ENCODE data around the gene MAP3K19. TPM values are rescaled to one million over a fixed set of nuclear protein-coding genes. Genes with fewer than 3 reads are reported as not detected.

The MAP3K19 gene
- total and polyA plus RNA-seq, 2 of the 8 experiments (the other 6 are each of a cell fraction or from before 2014, with no cell fraction given) = not detected

GRCh38 chr2:134944975-134945374 lies 102.3 kb downstream of the MAP3K19 start:
- Histone ChIP-seq H2BK12ac (ENCODE audit: low read depth, low read length) (no peak overlapping the region), H3K9ac (replicated peaks in 1 of 4; ENCODE audit: extremely low read depth in 1 of 4, low read depth in 3 of 4, low read length in 3 of 4) (no peak overlapping the region), H3K9me3 (ENCODE audit: insufficient read depth in 2 of 2, low read depth in 1 of 2, low read length in 1 of 2) (no peaks in the 10 kb centered on the region), H4K20me1 (replicated peaks in 1 of 2; ENCODE audit: control insufficient read depth in 1 of 2, insufficient read depth in 2 of 2, low read length in 2 of 2) (peaks cover 6% of the 10 kb centered on the region in 2 experiments), H2BK5ac (ENCODE audit: low read depth, low read length) (no peak overlapping the region), H3K14ac (ENCODE audit: insufficient read length) (no peak overlapping the region), H3K27me3 (replicated peaks in 1 of 4; ENCODE audit: control insufficient read depth in 3 of 4, extremely low read depth in 1 of 4, insufficient read depth in 3 of 4, low read length in 3 of 4) (no peaks in the 10 kb centered on the region), H2AK5ac (ENCODE audit: low read depth, low read length) (no peak overlapping the region), H4K8ac (ENCODE audit: extremely low read depth, insufficient read depth, low read length) (no peak overlapping the region), H3K79me2 (ENCODE audit: control insufficient read depth in 1 of 2, insufficient read depth in 2 of 2, low read length in 2 of 2) (peaks cover 0 to 21% of the 10 kb centered on the region in 2 experiments; a peak in 2 of 4 replicates), H2AFZ (ENCODE audit: low read length) (no peak overlapping the region), H3K4me1 (replicated peaks in 1 of 4; ENCODE audit: control insufficient read depth in 3 of 4, insufficient read depth in 4 of 4, low read length in 3 of 4) (peaks cover 0 to 4% (median 0%) of the 10 kb centered on the region in 4 experiments; a peak in 1 of 7 replicates), H2BK20ac (ENCODE audit: low read length) (no peak overlapping the region), H3K18ac (ENCODE audit: extremely low read depth, low read length) (no peak overlapping the region), H4K91ac (replicated peaks; ENCODE audit: insufficient read length, low read length) (no peak overlapping the region), H3K4me3 (ENCODE audit: extremely low read depth in 1 of 4, insufficient read depth in 2 of 4, low read depth in 3 of 4, low read length in 4 of 4) (no peak overlapping the region), H3K36me3 (ENCODE audit: control insufficient read depth in 2 of 4, insufficient read depth in 4 of 4, low read length in 3 of 4) (peaks cover 1 to 76% (median 28%) of the 10 kb centered on the region in 4 experiments; a peak in 7 of 8 replicates), H3K56ac (replicated peaks; ENCODE audit: insufficient read length, low read depth, low read length) (no peak overlapping the region), H4K5ac (ENCODE audit: insufficient read length, low read depth, low read length) (no peak overlapping the region), H3K23ac (ENCODE audit: insufficient read length) (no peak overlapping the region), H2BK120ac (replicated peaks; ENCODE audit: low read depth, low read length) (no peak overlapping the region), H3K4me2 (ENCODE audit: insufficient read depth in 1 of 2, low read depth in 2 of 2, low read length in 2 of 2) (no peak overlapping the region), H3K4ac (replicated peaks; ENCODE audit: insufficient read length, low read depth, low read length) (no peak overlapping the region), H3K23me2 (ENCODE audit: low read depth, low read length) (no peaks in the 10 kb centered on the region), H2BK15ac (ENCODE audit: low read length) (no peak overlapping the region), H3K79me1 (ENCODE audit: low read depth, low read length) (no peaks in the 10 kb centered on the region), H3K27ac (ENCODE audit: low read depth, low read length) (no peak overlapping the region)
- ChIA-PET POLR2A (ENCODE audit: partially characterized antibody) (interaction anchor here (2.0 kb wide), 1 partner anchor 16 kb away, joined by 5 read pairs; no protein-coding TSS in a partner anchor), CTCF (ENCODE audit: partially characterized antibody) (interaction anchor here (0.9 kb wide), 1 partner anchor 494 kb away, joined by 4 read pairs; no protein-coding TSS in a partner anchor)
- DNase-seq (ENCODE audit: low read depth in 1 of 2, low spot score in 2 of 2) = no peak
- 67 to 100% methylated on average over 1 of the region's 1 CpG for WGBS, 2 experiments (ENCODE audit: extremely low coverage in 1 of 2, insufficient coverage in 1 of 2, insufficient read length in 1 of 2, insufficient replicate concordance in 2 of 2, low coverage in 1 of 2, low lambda C conversion rate in 2 of 2, missing lambda C conversion rate in 1 of 2)
- FAIRE-seq = no peak
- TF ChIP-seq RXRA (IDR thresholded peaks at IDR 0.05; ENCODE audit: insufficient read depth, low read depth, low read length) = no peak

Measured in H1 (cell line).